Endometrial microvascular endothelial cells (primary cell): Measurements from ENCODE around the gene GADD45G. TPM values are rescaled to one million over a fixed set of nuclear protein-coding genes. Genes with fewer than 3 reads are reported as not detected.

Experiments
- in situ Hi-C: cut with HindIII; loops from 2 replicates; pipeline ENCODE4 v1.10.0; 2017; ENCODE audit warnings: low sequenced_read_pairs, low pct_unique_long_range_greater_than_20kb; ENCODE audit errors: inconsistent ontology term
- total RNA-seq: library from RNA; depleted of rRNA; stranded (reverse); fragments of >200 nt; gene quantifications from one replicate; pipeline ENCODE4 v1.2.3, GENCODE V29; 2015; ENCODE audit errors: inconsistent ontology term

Gene GADD45G
- total RNA-seq, 1 donor from 2014 or later: 1.5 TPM

DNA sequence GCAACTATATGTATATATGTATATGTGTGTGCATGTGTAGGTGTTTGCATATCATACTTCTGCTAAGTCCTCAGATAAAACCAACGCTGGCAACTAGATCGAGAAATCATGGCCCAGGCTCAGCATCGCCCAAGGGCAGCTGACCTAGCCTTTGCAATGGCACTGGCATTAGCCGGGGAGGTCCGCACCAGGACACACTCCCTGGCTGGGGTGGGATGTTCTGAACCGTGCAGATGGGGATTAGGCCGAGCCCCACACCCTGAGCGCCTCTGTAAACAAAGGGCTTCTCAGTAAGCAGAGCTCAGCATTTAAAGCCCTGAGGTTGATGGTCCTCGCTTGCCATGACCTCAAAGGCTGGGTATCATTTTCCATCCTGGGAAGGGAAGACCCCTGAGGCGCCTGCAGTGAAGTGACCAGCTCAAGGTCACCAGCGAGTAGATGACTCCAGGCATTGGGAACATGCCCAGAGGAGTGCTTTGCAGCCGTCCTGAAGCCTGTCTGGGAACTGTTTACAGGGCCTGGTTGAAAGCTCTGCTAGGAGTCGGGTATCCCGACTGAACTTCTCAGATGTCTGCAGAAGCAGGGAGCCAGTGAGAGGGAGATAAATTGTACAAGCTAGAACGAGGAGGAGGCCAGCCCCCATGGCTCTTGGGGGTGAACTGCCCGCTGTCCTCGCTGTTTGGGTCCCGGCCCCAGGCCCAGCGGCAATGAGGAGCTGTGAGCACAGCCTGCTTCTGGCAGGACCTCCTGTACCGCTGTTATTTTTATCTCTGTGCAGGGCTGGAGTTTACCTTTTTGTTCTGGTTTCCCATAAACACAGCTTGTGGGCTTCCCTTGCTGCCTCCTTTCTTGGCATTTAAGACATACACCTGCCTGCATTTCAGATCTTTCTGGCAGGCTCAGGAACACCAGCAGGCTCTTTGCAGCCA is 18.4 kb downstream of the GADD45G start:
- in situ Hi-C loops: no loop called here

DNA sequence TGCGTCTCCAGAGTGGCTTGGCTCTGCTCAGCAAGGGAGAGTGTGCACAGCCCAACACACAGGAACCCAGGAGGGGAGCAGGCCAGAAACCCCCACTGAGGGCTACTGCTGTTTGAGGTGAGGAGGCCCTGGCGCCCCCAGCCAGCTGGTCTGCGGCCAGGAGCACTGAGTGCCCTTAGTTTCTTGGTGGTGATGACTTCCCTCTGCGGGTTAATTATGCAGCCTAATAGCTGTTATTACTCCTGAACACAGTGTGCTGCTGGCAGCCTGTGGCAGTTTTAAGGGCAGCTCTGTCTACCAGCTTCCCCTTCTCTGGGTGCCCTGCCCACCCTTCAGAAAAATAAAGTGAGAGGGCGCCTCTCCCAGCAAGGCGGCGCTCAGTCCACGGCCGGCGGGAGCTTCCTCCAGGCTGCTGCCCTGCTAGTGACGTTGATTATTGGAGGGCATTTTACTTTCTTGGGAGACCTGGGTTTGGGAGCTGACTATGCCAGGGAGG is 19.2 kb downstream of the GADD45G start:
- in situ Hi-C loops: no loop called here

- in situ Hi-C loops: no loop called here
Measured at GRCh38 chr9:89625721-89626687, 21.2 kb downstream of the GADD45G start.

- in situ Hi-C loops: no loop called here
Measured at GRCh38 chr9:89626741-89627265, 22.0 kb downstream of the GADD45G start.

- in situ Hi-C loops: no loop called here
Measured at GRCh38 chr9:89628601-89629000, 23.8 kb downstream of the GADD45G start.

- in situ Hi-C loops: no loop called here
Measured at GRCh38 chr9:89629081-89629976, 24.5 kb downstream of the GADD45G start.

DNA sequence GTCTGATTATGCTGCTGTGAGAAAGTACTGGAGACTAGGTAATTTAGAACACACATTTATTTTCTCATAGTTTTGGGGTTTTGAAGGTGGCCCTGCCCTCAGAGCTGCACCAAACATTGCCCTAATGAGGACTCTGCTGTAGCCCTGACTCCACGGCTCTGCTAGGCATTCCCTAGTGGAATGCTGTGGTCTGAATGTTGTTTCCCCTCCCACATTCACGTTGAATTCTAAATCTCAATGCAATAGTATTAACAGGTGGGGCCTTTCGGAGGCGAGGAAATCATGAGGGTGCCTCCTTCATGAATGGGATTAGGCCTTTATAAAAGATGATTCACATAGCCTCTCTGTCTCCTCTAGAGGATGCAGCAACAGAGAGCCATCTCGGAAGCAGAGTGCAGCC is 25.7 kb downstream of the GADD45G start:
- in situ Hi-C loops: no loop called here

- in situ Hi-C loops: no loop called here
Measured at GRCh38 chr9:89631384-89631783, 26.6 kb downstream of the GADD45G start.

- in situ Hi-C loops: no loop called here
Measured at GRCh38 chr9:89632192-89632733, 27.5 kb downstream of the GADD45G start.

DNA sequence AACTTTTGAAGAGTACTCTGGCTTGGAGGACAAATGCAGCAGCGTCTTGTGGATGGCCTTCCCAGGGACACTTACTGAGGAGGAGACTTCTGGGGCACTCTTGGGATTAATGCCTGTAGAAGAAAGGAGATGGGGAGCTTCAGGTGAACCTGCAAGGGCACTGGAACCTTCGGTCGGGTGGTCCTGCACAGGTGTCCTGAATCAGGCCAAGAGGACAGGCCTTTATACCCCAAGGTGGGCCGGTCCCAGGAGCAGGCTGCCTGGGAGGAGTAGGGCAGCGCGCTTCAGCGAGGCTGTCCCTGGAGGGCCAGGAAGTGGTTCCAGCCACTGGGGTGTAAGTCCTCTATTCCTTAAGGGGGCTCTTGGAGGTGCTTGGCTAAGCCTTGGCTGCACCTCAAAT is 27.9 kb downstream of the GADD45G start:
- in situ Hi-C loops: no loop called here

- in situ Hi-C loops: no loop called here
Measured at GRCh38 chr9:89633404-89633803, 28.6 kb downstream of the GADD45G start.

DNA sequence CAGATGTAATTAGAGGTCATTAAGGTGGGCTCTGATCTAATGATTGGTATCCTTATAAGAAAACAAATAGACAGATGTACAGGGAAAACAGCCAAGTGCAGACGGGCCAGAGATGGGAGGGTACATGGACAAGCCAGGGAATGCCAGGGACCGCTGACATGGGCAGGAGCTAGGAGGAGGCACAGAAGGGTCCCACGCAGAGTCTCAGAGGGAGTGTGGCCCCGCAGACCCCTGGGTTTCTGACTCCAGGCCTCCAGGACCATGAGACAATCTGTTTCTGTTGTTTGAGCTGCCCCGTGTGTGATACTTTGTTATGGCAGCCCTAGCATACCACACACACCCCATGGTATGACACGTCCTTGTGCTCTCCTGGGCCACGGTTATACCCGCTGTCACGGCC is 29.1 kb downstream of the GADD45G start:
- in situ Hi-C loops: no loop called here

DNA sequence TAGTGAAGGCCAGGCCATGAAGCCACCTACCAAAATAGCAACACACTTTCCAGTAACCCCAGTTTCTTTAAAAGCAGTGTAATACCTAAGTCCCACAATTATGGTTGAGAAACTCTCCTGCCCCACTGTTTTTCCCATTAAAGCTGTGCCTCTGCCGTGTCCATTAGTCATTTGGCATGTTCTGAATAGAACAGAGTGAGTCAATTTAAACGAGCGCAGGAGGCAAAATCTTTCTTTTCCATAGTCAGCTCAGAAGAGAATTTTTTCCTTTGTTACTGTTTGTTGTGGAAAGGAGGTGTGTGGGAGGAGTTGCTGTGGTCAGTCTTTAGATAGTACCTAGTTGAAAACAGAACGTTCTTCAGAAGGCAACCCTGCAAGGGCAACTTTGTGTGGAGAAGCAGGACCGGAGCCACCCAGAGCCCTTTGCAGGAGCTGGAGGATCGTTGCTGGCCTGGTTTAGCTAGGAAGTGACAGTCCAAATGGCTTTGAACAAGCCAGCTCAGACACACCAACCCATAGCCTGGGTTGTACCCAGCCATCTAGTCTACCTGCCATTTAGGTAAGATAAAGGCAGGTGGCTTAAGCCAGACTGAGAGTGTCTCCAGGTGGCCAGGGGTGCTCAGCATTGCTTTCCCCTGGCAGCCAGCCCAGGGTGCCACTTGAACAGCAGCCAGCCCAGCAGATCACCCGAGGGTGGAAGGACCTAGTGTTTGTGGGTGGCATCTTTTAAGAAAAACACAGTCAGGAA is 30.4 kb downstream of the GADD45G start:
- in situ Hi-C loops: no loop called here

DNA sequence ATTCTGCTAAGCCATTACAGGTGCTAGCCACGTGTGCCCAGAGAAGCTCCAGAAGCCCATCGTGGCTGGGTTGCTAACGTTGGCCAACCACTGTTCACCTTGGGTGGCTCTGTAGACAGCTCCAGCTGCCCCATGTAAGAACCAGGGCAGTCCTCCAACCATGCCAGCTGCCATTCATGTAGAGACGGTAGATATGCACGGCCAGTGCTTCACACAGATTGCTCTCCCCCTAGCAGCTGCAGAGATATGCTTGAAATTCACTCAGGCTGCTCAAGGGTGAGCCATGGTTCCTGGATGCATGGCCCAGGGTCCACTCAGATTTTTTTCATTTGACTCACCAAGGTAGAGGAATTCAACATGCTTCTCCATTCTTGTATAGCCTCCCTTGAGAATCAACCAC is 31.0 kb downstream of the GADD45G start:
- in situ Hi-C loops: no loop called here

DNA sequence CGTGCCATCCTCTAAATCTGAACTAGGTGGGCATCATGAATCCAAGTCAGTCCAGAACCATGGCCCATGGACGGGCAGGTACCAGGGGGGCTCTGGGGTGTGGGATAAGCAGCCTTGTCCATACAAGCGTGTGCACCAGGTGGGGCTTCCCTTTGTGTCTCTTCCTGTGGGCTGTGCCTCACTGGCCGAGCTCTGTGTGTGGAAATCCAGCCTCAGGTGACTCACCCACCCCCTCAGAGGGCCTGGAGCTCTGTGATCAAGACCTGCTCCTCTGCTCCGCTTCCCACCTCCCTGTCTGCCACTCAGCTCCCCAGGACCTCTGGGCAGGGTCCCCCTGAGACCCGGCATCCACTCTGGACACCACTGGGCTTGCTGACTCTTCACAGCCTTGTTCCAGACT is 33.0 kb downstream of the GADD45G start:
- in situ Hi-C loops: no loop called here

DNA sequence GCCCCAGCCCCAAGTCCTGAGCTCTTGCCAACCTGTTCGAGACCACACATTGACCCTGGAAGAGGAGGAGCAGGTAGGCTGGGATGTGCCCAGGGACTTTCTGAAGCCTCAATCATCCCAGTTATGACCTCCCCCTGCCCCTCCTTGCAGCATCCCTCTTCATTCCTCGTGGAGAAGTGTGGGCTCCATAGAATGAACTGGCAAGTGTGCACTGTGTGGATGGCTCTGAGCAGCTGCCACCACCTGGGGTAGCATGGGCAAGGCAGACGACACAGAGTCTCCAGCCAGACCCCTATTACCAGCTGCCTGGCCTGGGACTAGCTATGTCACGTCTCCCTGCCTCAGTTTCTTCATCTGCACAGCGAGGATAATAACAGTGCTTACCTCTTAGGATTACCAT is 33.5 kb downstream of the GADD45G start:
- in situ Hi-C loops: no loop called here

DNA sequence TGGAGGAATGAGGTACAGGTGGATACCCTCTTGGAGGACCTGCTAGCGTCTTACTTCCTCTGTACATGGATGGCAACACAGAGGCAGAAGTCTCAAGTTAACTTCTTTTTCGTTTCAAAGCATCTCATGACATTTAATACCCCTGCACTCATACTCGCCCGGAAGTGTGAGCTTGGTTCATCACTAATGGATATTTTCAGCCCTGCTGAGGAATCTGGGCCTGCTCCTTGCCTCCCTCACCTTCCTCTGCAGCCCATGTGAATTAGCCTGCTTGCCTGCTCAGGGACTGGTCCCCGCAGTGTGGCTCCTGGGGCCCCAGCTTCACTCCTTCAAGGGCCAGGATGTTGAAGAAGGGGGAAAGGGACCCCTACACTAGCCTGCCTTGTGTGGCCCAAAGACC is 34.1 kb downstream of the GADD45G start:
- in situ Hi-C loops: no loop called here
